Measurements from ENCODE around the gene NUBPL.

DNA sequence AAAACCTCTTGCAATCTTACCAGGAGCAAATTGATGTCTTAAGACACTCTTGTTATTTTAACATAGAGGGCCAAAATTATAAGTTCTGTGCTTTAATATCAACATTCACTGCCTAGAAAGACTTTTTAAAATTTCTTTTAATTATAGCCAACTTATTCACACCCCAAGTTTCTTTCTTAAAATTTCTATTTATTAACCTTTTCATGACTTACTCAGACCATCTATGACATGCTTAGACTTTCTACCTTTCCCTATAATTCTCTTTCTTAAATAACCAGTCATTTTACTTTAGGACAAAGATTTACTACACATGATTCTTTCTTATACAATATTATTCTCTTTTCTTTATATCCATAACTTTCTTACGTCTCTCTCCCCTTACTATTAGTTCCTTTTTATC lies 220.4 kb downstream of the NUBPL start:
- TF ChIP-seq, protein P1, sequence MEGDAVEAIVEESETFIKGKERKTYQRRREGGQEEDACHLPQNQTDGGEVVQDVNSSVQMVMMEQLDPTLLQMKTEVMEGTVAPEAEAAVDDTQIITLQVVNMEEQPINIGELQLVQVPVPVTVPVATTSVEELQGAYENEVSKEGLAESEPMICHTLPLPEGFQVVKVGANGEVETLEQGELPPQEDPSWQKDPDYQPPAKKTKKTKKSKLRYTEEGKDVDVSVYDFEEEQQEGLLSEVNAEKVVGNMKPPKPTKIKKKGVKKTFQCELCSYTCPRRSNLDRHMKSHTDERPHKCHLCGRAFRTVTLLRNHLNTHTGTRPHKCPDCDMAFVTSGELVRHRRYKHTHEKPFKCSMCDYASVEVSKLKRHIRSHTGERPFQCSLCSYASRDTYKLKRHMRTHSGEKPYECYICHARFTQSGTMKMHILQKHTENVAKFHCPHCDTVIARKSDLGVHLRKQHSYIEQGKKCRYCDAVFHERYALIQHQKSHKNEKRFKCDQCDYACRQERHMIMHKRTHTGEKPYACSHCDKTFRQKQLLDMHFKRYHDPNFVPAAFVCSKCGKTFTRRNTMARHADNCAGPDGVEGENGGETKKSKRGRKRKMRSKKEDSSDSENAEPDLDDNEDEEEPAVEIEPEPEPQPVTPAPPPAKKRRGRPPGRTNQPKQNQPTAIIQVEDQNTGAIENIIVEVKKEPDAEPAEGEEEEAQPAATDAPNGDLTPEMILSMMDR (IDR thresholded peaks at IDR 0.05): no peak
- TF ChIP-seq POLR2A (IDR thresholded peaks at IDR 0.05) (no peak), EP300 (IDR thresholded peaks at IDR 0.05) (no peak), POLR2AphosphoS5 (IDR thresholded peaks at IDR 0.05) (no peak)
